ENCODE data around the gene RAB23.

- TF ChIP-seq CTCF (IDR thresholded peaks at IDR 0.05) (no peak), POLR2A (IDR thresholded peaks at IDR 0.05) (no peak)
Measured at GRCh38 chr6:57246307-57246706, 24.2 kb upstream of the RAB23 start.
